H9 (cell line): ENCODE measurements around the gene LAIR2. TPM values are rescaled to one million over a fixed set of nuclear protein-coding genes. Genes with fewer than 3 reads are reported as not detected.

Source experiments
- DNase-seq: peaks from one replicate; pipeline ENCODE4 v3.0.0-alpha.2; 2017
- H2AFZ ChIP-seq: one replicate; pipeline ENCODE4 v1.6.1; 2013; ENCODE audit warnings: mild to moderate bottlenecking, low read length, control low read depth, moderate library complexity
- H2AK5ac ChIP-seq: 2 replicates; pipeline ENCODE4 v1.6.1; 2013; ENCODE audit warnings: low read length, control low read depth, mixed read lengths; ENCODE audit not compliant: insufficient read length
- H2BK120ac ChIP-seq: one replicate; pipeline ENCODE4 v1.6.1; 2013; ENCODE audit warnings: low read depth, mild to moderate bottlenecking, low read length, control low read depth, inconsistent platforms; ENCODE audit not compliant: poor library complexity, severe bottlenecking
- H2BK12ac ChIP-seq: 2 replicates; pipeline ENCODE4 v1.6.1; 2013; ENCODE audit warnings: low read length, control low read depth, mixed read lengths, low read depth; ENCODE audit not compliant: insufficient read length
- H2BK15ac ChIP-seq: 2 replicates; pipeline ENCODE4 v1.6.1; 2013; ENCODE audit warnings: low read depth, low read length, control low read depth
- H2BK20ac ChIP-seq: one replicate; pipeline ENCODE4 v1.6.1; 2013; ENCODE audit warnings: low read depth, mild to moderate bottlenecking, low read length, control low read depth, inconsistent platforms; ENCODE audit not compliant: poor library complexity, severe bottlenecking
- H2BK5ac ChIP-seq: 2 replicates; pipeline ENCODE4 v1.6.1; 2013; ENCODE audit warnings: low read length, control low read depth, mixed read lengths; ENCODE audit not compliant: insufficient read length
- H3K14ac ChIP-seq: 2 replicates; pipeline ENCODE4 v1.6.1; 2013; ENCODE audit warnings: low read length, control low read depth; ENCODE audit not compliant: insufficient read depth
- H3K18ac ChIP-seq: 2 replicates; pipeline ENCODE4 v1.6.1; 2013; ENCODE audit warnings: low read depth, mild to moderate bottlenecking, mixed read lengths, low read length, control low read depth; ENCODE audit not compliant: insufficient read length
- H3K23ac ChIP-seq: 2 replicates; pipeline ENCODE4 v1.6.1; 2013; ENCODE audit warnings: low read length, control low read depth, mixed read lengths, low read depth; ENCODE audit not compliant: insufficient read length
- H3K23me2 ChIP-seq: 2 replicates; pipeline ENCODE4 v1.6.1; 2013; ENCODE audit warnings: low read depth, mild to moderate bottlenecking, mixed read lengths, low read length, control low read depth; ENCODE audit not compliant: insufficient read length, poor library complexity, severe bottlenecking
- H3K27ac ChIP-seq: 2 replicates; pipeline ENCODE4 v1.5.1; 2013; ENCODE audit warnings: low read length, control low read depth, mixed read lengths, low read depth; ENCODE audit not compliant: insufficient read length
- H3K27me3 ChIP-seq: 2 replicates; pipeline ENCODE4 v1.6.1; 2013; ENCODE audit warnings: low read length, control low read depth, inconsistent platforms; ENCODE audit not compliant: insufficient read depth
- H3K4ac ChIP-seq: 2 replicates; pipeline ENCODE4 v1.6.1; 2013; ENCODE audit warnings: low read depth, mild to moderate bottlenecking, control low read depth, inconsistent platforms, low read length, moderate library complexity
- H3K4me1 ChIP-seq: 2 replicates; pipeline ENCODE4 v1.6.1; 2013; ENCODE audit warnings: low read length, control low read depth, inconsistent platforms; ENCODE audit not compliant: insufficient read depth
- H3K4me2 ChIP-seq: 2 replicates; pipeline ENCODE4 v1.6.1; 2013; ENCODE audit warnings: low read length, control low read depth, mixed read lengths; ENCODE audit not compliant: insufficient read length, insufficient read depth
- H3K56ac ChIP-seq: 2 replicates; pipeline ENCODE4 v1.6.1; 2013; ENCODE audit warnings: low read depth, mild to moderate bottlenecking, mixed read lengths, low read length, control low read depth; ENCODE audit not compliant: insufficient read length
- H3K79me1 ChIP-seq: 2 replicates; pipeline ENCODE4 v1.6.1; 2013; ENCODE audit warnings: low read depth, mild to moderate bottlenecking, moderate library complexity, low read length, control low read depth, inconsistent platforms; ENCODE audit not compliant: insufficient read depth, poor library complexity, severe bottlenecking
- H3K79me2 ChIP-seq: 2 replicates; pipeline ENCODE4 v1.6.1; 2013; ENCODE audit warnings: low read length, control low read depth, inconsistent platforms; ENCODE audit not compliant: insufficient read depth
- H3K9ac ChIP-seq: 2 replicates; pipeline ENCODE4 v1.6.1; 2013; ENCODE audit warnings: low read length, control low read depth, mixed read lengths; ENCODE audit not compliant: insufficient read length; ENCODE audit errors: extremely low read depth
- H3K9me3 ChIP-seq: one replicate; pipeline ENCODE4 v1.6.1; 2013; ENCODE audit warnings: low read depth, low read length, inconsistent platforms; ENCODE audit not compliant: control insufficient read depth
- H3T11ph ChIP-seq: one replicate; pipeline ENCODE4 v1.6.1; 2013; ENCODE audit warnings: mild to moderate bottlenecking, low read length, control low read depth, inconsistent platforms
- H4K20me1 ChIP-seq: one replicate; pipeline ENCODE4 v1.6.1; 2013; ENCODE audit not compliant: control insufficient read depth, insufficient read length, insufficient read depth
- H4K5ac ChIP-seq: 2 replicates; pipeline ENCODE4 v1.6.1; 2013; ENCODE audit warnings: low read depth, mild to moderate bottlenecking, mixed read lengths, low read length, control low read depth; ENCODE audit not compliant: insufficient read length
- H4K8ac ChIP-seq: replicated peaks from 2 replicates; pipeline ENCODE4 v1.6.1; 2013; ENCODE audit warnings: low read length, control low read depth, mixed read lengths, low read depth; ENCODE audit not compliant: insufficient read length
- H4K91ac ChIP-seq: 2 replicates; pipeline ENCODE4 v1.6.1; 2013; ENCODE audit warnings: low read depth, mild to moderate bottlenecking, moderate library complexity, mixed read lengths, low read length, control low read depth; ENCODE audit not compliant: insufficient read length
- H3K27ac Mint-ChIP-seq, 3 experiments: 2 replicates in 2 of 3; 3 replicates in 1 of 3; pipeline ENCODE4 v1.8.0; 2020 to 2021; ENCODE audit warnings: mixed read lengths in 3 of 3, mild to moderate bottlenecking in 1 of 3, moderate library complexity in 1 of 3
- H3K27me3 Mint-ChIP-seq: 2 replicates; pipeline ENCODE4 v1.8.0; 2021; ENCODE audit warnings: low read depth, mild to moderate bottlenecking, moderate library complexity, mixed read lengths
- H3K36me3 Mint-ChIP-seq, 3 experiments: 2 replicates in 2 of 3; 3 replicates in 1 of 3; pipeline ENCODE4 v1.8.0; 2020 to 2021; ENCODE audit warnings: low read depth in 3 of 3, mixed read lengths in 3 of 3; ENCODE audit not compliant: insufficient read depth in 1 of 3
- H3K4me1 Mint-ChIP-seq, 2 experiments: 2 replicates each; pipeline ENCODE4 v1.8.0; 2020; ENCODE audit warnings: mixed read lengths in 2 of 2
- H3K4me3 Mint-ChIP-seq, 2 experiments: 2 replicates in 1 of 2; 3 replicates in 1 of 2; pipeline ENCODE4 v1.8.0; 2020 to 2021; ENCODE audit warnings: mild to moderate bottlenecking in 2 of 2, mixed read lengths in 2 of 2, moderate library complexity in 1 of 2
- H3K9me3 Mint-ChIP-seq, 2 experiments: 2 replicates in 1 of 2; 3 replicates in 1 of 2; pipeline ENCODE4 v1.8.0; 2020; ENCODE audit warnings: mild to moderate bottlenecking in 2 of 2, mixed read lengths in 2 of 2, moderate library complexity in 1 of 2
- WGBS: extraction: QIAGEN DNeasy Blood & Tissue Kit; methylation state at CpG from one replicate; pipeline ENCODE4 v1.1.7; 2013; ENCODE audit warnings: missing lambda C conversion rate, low lambda C conversion rate, mixed read lengths; ENCODE audit not compliant: insufficient read length; ENCODE audit errors: extremely low coverage; 5-methylcytosine and 5-hydroxymethylcytosine counted together
- total RNA-seq: library from RNA; stranded (reverse); gene quantifications from 2 replicates; pipeline ENCODE4 v1.2.1, GENCODE V29; 2021
- TF ChIP-seq, protein P1 (sequence below): fragments of 200-600 bp; sonication (generic); conservative IDR thresholded peaks from 3 replicates; pipeline ENCODE4 v1.8.0; 2021; ENCODE audit warnings: antibody characterized with exemption, mild to moderate bottlenecking

Gene LAIR2
- total RNA-seq, 1 experiment from 2014 or later = not detected

- H2BK120ac ChIP-seq = no peak overlapping the region
- H2AFZ ChIP-seq = no peak overlapping the region
- H3T11ph ChIP-seq = no peak overlapping the region
- H3K18ac ChIP-seq = no peak overlapping the region
- H3K4me1 ChIP-seq = no peaks in the 10 kb centered on the region; the same call in 1 of the 2 replicates
- H3K9ac ChIP-seq = no peak overlapping the region
- no peaks in the 10 kb centered on the region for H3K27me3 ChIP-seq
- Mint-ChIP-seq H3K27ac (no peak overlapping the region), H3K4me1 (peaks cover 7 to 18% of the 10 kb centered on the region in 2 experiments), H3K36me3 (no peaks in the 10 kb centered on the region), H3K9me3 (no peaks in the 10 kb centered on the region; a peak in 1 of 5 replicates), H3K4me3 (no peak overlapping the region), H3K27me3 (peaks cover 38% of the 10 kb centered on the region)
- H2BK15ac ChIP-seq = no peak overlapping the region
- TF ChIP-seq, protein P1, sequence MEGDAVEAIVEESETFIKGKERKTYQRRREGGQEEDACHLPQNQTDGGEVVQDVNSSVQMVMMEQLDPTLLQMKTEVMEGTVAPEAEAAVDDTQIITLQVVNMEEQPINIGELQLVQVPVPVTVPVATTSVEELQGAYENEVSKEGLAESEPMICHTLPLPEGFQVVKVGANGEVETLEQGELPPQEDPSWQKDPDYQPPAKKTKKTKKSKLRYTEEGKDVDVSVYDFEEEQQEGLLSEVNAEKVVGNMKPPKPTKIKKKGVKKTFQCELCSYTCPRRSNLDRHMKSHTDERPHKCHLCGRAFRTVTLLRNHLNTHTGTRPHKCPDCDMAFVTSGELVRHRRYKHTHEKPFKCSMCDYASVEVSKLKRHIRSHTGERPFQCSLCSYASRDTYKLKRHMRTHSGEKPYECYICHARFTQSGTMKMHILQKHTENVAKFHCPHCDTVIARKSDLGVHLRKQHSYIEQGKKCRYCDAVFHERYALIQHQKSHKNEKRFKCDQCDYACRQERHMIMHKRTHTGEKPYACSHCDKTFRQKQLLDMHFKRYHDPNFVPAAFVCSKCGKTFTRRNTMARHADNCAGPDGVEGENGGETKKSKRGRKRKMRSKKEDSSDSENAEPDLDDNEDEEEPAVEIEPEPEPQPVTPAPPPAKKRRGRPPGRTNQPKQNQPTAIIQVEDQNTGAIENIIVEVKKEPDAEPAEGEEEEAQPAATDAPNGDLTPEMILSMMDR = no peak
- no peaks in the 10 kb centered on the region for H3K79me1 ChIP-seq
- peaks cover 7% of the 10 kb centered on the region for H3K23me2 ChIP-seq
- H3K56ac ChIP-seq = no peak overlapping the region
- no peak overlapping the region for H4K8ac ChIP-seq
- no peak overlapping the region for H3K4me2 ChIP-seq
- H2BK12ac ChIP-seq = no peak overlapping the region
- H2BK20ac ChIP-seq = no peak overlapping the region
- no peak overlapping the region for H3K27ac ChIP-seq
- H2BK5ac ChIP-seq = no peak overlapping the region
- H4K91ac ChIP-seq = no peak overlapping the region
- H4K5ac ChIP-seq = no peak overlapping the region
- no peak overlapping the region for H3K14ac ChIP-seq
- WGBS = no CpG with 5 or more reads among the region's 11 CpGs
- H4K20me1 ChIP-seq = no peaks in the 10 kb centered on the region
- H3K4ac ChIP-seq = no peak overlapping the region
- H3K9me3 ChIP-seq = no peaks in the 10 kb centered on the region
- no peak overlapping the region for H3K23ac ChIP-seq
- no peak for DNase-seq
- no peak overlapping the region for H2AK5ac ChIP-seq
- no peaks in the 10 kb centered on the region for H3K79me2 ChIP-seq
Observed at GRCh38 chr19:54475706-54476105, 26.9 kb upstream of the LAIR2 start.
